NCI-H226 (cell line): Measurements from ENCODE around the gene MORF4L2.
"Not testable (repeated sequence)": the region's sequence is repeated elsewhere in the genome, so short reads cannot be mapped to it uniquely, and the experiment has no call there.

Source experiments
- DNase-seq: peaks from one replicate; pipeline ENCODE4 v3.0.0-alpha.2; 2015

The MORF4L2 gene

GRCh38 chrX:103678199-103678993 lies 8.1 kb downstream of the MORF4L2 start:
- peak; percentile 56 for DNase-seq

GRCh38 chrX:103674531-103675454 lies 11.7 kb downstream of the MORF4L2 start:
- no peak for DNase-seq

- DNase-seq: no peak
Measured at GRCh38 chrX:103669745-103670144, 16.8 kb downstream of the MORF4L2 start.

DNA sequence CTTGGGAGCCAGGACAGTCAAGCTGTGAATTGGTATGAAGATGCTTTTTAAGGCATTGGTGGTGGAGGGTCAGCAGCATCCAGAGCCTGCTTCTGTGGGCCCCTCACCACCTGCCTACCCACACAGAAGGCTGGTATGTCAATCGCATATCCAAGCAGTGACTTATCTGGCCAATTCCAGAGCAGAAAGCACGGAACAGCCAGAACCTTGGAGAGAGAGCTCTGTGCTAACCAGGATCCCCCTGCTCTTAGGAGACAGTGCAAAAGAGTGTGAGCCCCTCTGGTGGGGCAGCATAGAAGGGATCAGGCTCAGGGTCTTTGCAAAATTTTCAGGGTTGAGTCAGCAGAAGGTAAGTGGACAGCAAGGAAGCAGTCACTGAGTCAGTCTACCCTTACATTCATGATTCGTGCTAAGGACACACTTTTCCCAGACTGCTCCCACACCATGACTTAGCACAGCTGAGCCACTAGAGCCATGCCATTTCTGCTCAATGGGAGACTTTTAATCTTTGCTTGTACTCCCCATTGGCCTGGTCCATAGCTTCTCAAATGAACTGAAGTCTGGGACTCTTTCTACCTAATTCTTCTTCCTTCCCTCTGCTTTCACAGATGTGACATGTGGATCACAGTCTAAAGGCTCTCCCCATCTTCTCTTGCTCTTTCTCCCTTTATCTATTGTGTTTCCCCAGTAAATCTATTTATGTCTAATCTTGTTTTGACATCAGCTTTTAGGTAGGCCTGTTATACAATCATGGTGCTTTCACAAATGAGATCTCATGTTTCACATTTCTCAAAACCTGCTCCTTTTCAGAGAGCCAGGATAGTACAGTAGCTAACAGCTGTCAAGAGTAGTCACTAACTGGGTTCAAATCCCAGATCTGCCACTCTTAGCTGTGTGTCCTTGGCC lies 20.0 kb downstream of the MORF4L2 start:
- DNase-seq: no peak

DNA sequence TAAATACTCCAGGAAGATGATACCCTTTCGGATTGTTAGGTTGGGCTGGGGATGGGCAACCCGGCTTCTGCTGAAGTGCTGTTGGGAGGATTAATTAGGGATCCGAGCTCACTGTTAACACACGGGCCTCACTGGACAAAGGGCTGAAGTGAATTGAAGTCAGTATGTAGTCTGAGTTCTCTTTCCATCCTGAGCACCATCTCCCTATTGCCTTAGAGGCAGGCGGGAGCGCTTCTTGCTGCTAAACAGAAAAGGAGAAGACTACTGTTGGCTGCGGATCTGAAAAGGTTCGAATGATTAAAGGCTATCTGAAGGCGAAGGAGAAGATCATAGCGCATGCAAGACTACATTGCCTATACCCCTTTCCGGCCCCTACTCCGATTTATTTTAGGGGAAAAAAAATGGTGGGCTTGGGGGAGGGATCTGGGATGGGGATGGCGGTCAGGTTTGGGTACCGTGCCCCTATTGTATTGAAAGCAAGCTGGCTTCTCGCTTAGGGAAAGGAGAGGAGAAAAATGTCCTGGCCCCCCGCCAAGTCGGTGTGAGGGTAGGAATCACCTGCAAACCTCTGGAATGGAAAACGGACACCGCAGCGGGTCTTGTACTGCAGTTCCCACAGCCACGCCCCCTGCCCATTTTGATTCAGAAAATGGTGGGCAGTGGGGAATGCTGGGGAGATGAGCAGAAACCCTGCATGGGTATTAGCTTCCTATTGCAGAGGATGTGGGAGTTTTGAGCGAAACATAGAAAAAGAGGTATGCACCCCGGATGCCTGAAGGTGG lies 22.3 kb downstream of the MORF4L2 start:
- no peak for DNase-seq

- DNase-seq: not testable (repeated sequence)
Measured at GRCh38 chrX:103659460-103659859, 27.0 kb downstream of the MORF4L2 start.

GRCh38 chrX:103658681-103659433 lies 27.6 kb downstream of the MORF4L2 start:
- DNase-seq: no peak

GRCh38 chrX:103657066-103657465 lies 29.4 kb downstream of the MORF4L2 start:
- not testable (repeated sequence) for DNase-seq

DNA sequence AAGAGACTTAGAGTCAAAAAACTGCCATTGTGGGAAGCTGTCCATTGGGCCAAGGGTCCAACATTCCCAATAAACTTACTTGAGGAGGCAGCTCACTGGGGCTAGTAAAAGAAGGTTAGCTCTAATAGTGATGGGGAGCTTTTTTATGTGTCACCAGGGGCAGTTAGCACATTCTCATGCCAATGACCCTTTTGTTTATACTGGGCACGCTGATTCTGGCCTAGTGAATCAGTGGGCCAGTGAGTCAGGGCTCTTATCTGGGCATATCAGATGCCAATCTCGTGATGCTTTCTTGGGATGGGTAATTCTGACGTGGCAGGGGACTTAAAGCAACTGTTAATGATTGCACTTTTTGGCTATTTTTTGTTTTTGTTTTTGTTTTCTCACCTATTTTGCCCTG lies 29.9 kb downstream of the MORF4L2 start:
- DNase-seq: peak; percentile 64

GRCh38 chrX:103655230-103656000 lies 31.1 kb downstream of the MORF4L2 start:
- DNase-seq: peak; percentile 68

GRCh38 chrX:103651151-103651773 lies 35.2 kb downstream of the MORF4L2 start:
- DNase-seq: no peak

DNA sequence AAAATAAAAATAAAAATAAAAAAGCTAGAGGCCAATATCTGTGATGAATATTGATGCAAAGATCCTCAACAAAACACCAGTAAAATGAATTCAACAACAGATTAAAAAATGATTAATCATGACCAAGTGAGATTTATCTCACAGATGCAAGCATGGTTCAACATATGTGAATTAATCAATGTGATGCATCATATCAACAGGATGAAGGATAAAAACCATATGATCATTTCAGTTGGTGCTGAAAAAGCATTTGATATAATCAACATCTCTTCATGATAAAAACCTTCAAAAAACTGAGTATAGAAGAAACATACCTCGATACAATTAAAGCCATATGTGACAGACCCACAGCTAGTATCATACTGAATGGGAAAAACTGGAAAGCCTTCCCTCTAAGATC lies 38.9 kb downstream of the MORF4L2 start:
- DNase-seq: no peak

- DNase-seq: no peak
Measured at GRCh38 chrX:103644125-103644524, 42.4 kb downstream of the MORF4L2 start.

DNA sequence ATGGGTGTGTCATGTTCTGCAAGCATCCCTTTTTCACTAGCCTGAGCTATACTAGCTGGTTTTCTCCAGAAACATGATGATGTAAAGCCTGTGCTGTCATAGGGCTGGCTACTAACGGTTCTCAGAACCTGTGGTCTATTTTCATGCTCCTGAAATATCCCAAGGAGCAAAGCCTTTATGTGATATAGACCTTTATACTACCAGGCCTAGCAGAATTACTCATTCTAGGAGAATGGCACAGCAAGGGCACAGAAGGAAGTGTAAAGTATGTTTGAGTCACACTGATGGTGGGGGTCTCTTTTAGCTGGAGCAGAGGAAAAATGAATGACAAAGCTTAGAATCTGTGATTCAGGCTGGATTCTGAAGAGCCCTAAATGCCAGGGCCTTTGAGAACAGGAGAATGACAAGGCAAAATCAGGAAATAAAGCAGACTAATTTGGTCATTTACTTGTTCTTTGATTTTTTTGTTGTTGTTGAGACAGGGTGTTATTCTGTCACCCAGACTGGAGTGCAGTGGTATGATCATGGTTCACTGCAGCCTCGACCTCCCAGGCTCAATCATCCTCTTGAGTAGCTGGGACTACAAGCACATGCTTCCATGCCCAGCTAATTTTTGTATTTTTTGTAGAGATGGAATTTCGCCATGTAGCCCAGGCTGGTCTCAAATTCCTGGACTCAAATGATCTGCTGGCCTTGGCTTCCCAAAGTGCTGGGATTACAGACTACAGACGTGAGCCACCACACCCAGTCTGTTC lies 45.9 kb downstream of the MORF4L2 start:
- DNase-seq: peak; percentile 42

- DNase-seq: not testable (repeated sequence)
Measured at GRCh38 chrX:103638479-103639346, 47.8 kb downstream of the MORF4L2 start.

- no peak for DNase-seq
Measured at GRCh38 chrX:103637604-103638338, 48.7 kb downstream of the MORF4L2 start.

GRCh38 chrX:103635436-103635835 lies 51.1 kb downstream of the MORF4L2 start:
- DNase-seq: peak; percentile 7
